ENCODE measurements around the gene ICA1.

GRCh38 chr7:8226501-8226900, 35.5 kb downstream of the ICA1 start:
- TF ChIP-seq POLR2A (IDR thresholded peaks at IDR 0.05) (no peak), CTCF (IDR thresholded peaks at IDR 0.05) (no peak), POLR2AphosphoS5 (IDR thresholded peaks at IDR 0.05) (no peak)

Measured in breast epithelium (tissue), 3 donors.